Measurements from ENCODE around the gene HSPG2.

DNA sequence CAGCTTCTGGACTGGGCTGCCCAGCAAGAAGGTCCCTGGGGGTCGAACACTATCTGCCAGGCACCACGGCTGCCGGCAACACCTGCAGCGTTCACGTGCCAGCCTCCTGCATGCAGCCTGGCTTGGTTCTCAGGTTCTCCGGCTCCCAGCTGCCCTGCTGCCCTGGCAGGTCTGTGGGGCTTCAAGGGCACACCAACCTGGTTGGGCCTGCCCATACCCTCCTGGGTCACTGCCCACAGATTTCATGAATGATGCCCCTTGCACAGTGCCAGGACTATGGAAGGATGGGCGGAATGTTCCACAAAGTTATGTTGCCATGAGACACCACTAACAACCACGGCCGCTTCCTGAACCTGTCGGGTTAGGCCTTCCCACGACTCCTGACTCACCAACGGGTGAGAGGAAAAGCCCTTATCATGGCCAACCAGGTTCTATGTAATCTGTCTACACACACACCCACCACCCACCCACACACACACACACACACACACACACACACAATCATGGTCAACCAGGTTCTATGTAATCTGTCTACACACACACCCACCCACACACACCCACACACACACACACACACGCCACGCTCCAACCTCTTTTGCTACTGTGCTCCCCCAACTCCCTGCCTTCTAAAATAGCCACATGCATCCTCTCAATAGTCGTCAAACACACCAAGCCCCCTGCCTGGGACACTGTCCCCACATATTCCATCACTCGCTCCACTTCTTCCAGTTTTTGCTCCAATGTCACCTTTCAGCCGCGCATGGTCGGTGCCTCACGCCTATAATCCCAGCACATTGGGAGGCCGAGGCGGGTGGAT lies 32.2 kb downstream of the HSPG2 start:
- TF ChIP-seq CTCF (conservative IDR thresholded peaks at IDR 0.05; ENCODE audit: low read length) (no peak), EZH2phosphoT487 (IDR thresholded peaks at IDR 0.05; ENCODE audit: borderline replicate concordance, low read depth, low read length) (no peak)
